Gastrocnemius medialis (tissue), 4 donors: ENCODE measurements around the gene KIDINS220. TPM values are rescaled to one million over a fixed set of nuclear protein-coding genes. Genes with fewer than 3 reads are reported as not detected.

Source experiments
- ATAC-seq, 2 donors: fragments of 150-250 bp; one replicate each; pipeline ENCODE4 v1.9.1; 2016
- DNase-seq, 2 donors: peaks; one replicate each; pipeline ENCODE4 v3.0.0-alpha.2; 2019
- H3K27ac ChIP-seq, 4 donors: fragments of 200-600 bp; sonication (generic); 1 replicate in 1 of 4; 2 replicates in 3 of 4; pipeline ENCODE4 v1.5.1; 2016 to 2018; ENCODE audit warnings: mild to moderate bottlenecking in 2 of 4, moderate library complexity in 1 of 4
- H3K27me3 ChIP-seq, 3 donors: fragments of 200-600 bp; sonication (generic) in 2 of 3; 1 replicate in 1 of 3; 2 replicates in 2 of 3; pipeline versions ENCODE4 v1.5.1 to v1.6.0; 2016 to 2019; ENCODE audit warnings: mild to moderate bottlenecking in 1 of 3, moderate library complexity in 1 of 3
- H3K36me3 ChIP-seq, 2 donors: fragments of 200-600 bp; sonication (generic) in 1 of 2; one replicate each; pipeline ENCODE4 v1.5.1; 2017 to 2018
- H3K4me1 ChIP-seq, 2 donors: fragments of 200-600 bp; sonication (generic) in 1 of 2; one replicate each; pipeline ENCODE4 v1.5.1; 2016 to 2017; ENCODE audit warnings: mild to moderate bottlenecking in 2 of 2
- H3K4me3 ChIP-seq, 4 donors: fragments of 200-600 bp; sonication (generic) in 3 of 4; 1 replicate in 1 of 4; 2 replicates in 3 of 4; pipeline ENCODE4 v1.5.1; 2016 to 2019; ENCODE audit warnings: mild to moderate bottlenecking in 2 of 4
- H3K9me3 ChIP-seq, 3 donors: fragments of 200-600 bp; sonication (generic) in 2 of 3; 1 replicate in 1 of 3; 2 replicates in 2 of 3; pipeline ENCODE4 v1.5.1; 2016 to 2019
- POLR2A ChIP-seq, 2 donors: fragments of 450-650 bp; IDR thresholded peaks; one replicate each; pipeline ENCODE4 v1.6.1; 2017; ENCODE audit warnings: antibody characterized with exemption in 2 of 2, mild to moderate bottlenecking in 2 of 2, moderate library complexity in 2 of 2
- in situ Hi-C, 4 donors: fragments of 200-750 bp; cut with MboI; loops; one replicate each; pipeline versions ENCODE4 v1.15.0 to v1.8.0; 2017; ENCODE audit warnings: low sequenced_read_pairs in 4 of 4
- intact Hi-C: fragments of 100-400 bp; cut with DNase I; formaldehyde crosslinking; loops from one replicate; pipeline ENCODE4 v1.15.1; 2023; ENCODE audit warnings: low total_unique reads
- total RNA-seq, 4 donors: library from RNA; depleted of rRNA; stranded (reverse); fragments of >200 nt; gene quantifications; one replicate each; pipeline versions ENCODE4 v1.1.0 to v1.2.3, GENCODE V29; 2016
- TF ChIP-seq, protein P1 (sequence below), 5 experiments: fragments of 450-650 bp in 3 of 5; fragments of 200-600 bp in 2 of 5; sonication (generic) in 2 of 5; IDR thresholded peaks in 4 of 5; conservative IDR thresholded peaks in 1 of 5; 1 replicate in 4 of 5; 2 replicates in 1 of 5; pipeline ENCODE4 v1.5.1; 2016 to 2019; ENCODE audit warnings: antibody characterized with exemption in 5 of 5, mild to moderate bottlenecking in 3 of 5, moderate library complexity in 3 of 5

KIDINS220 gene
- total RNA-seq, 4 donors from 2014 or later: 57.8 to 78.9 (median 59.1) TPM

- Histone ChIP-seq H3K36me3 (peaks cover 0 to 46% of the 10 kb centered on the region in 2 donors), H3K4me1 (peaks cover 28 to 31% of the 10 kb centered on the region in 2 donors), H3K9me3 (no peaks in the 10 kb centered on the region), H3K27me3 (no peaks in the 10 kb centered on the region), H3K4me3 (no peak overlapping the region), H3K27ac (peak overlapping the region; percentile 22 to 82 (median 58))
- ATAC-seq (no peak), DNase-seq (no peak)
- in situ Hi-C loops: no loop called here
- intact Hi-C loops: loop anchor here (5.0 kb wide), 1 partner anchor 805 kb away; no protein-coding TSS in a partner anchor
- TF ChIP-seq POLR2A (IDR thresholded peaks at IDR 0.05): no peak
- TF ChIP-seq, protein P1, sequence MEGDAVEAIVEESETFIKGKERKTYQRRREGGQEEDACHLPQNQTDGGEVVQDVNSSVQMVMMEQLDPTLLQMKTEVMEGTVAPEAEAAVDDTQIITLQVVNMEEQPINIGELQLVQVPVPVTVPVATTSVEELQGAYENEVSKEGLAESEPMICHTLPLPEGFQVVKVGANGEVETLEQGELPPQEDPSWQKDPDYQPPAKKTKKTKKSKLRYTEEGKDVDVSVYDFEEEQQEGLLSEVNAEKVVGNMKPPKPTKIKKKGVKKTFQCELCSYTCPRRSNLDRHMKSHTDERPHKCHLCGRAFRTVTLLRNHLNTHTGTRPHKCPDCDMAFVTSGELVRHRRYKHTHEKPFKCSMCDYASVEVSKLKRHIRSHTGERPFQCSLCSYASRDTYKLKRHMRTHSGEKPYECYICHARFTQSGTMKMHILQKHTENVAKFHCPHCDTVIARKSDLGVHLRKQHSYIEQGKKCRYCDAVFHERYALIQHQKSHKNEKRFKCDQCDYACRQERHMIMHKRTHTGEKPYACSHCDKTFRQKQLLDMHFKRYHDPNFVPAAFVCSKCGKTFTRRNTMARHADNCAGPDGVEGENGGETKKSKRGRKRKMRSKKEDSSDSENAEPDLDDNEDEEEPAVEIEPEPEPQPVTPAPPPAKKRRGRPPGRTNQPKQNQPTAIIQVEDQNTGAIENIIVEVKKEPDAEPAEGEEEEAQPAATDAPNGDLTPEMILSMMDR (IDR thresholded peaks at IDR 0.05 in 4 of 5, conservative IDR thresholded peaks at IDR 0.05 in 1 of 5): no peak
Measured at GRCh38 chr2:8806885-8807704, 30.3 kb downstream of the KIDINS220 start.

- peaks cover 0 to 46% of the 10 kb centered on the region in 2 donors for H3K36me3 ChIP-seq
- peaks cover 28 to 31% of the 10 kb centered on the region in 2 donors for H3K4me1 ChIP-seq
- no peaks in the 10 kb centered on the region for H3K9me3 ChIP-seq
- in situ Hi-C loops (no loop called here), intact Hi-C loops (loop anchor here (2.0 to 5.0 kb wide), 2 partner anchors 127 to 803 kb away; no protein-coding TSS in a partner anchor)
- H3K27me3 ChIP-seq: no peaks in the 10 kb centered on the region
- H3K27ac ChIP-seq: peak overlapping the region; percentile 82 to 90 (median 88)
- DNase-seq (no peak), ATAC-seq (no peak)
- no peak overlapping the region for H3K4me3 ChIP-seq
- TF ChIP-seq POLR2A (IDR thresholded peaks at IDR 0.05): no peak
- TF ChIP-seq, protein P1 (IDR thresholded peaks at IDR 0.05 in 4 of 5, conservative IDR thresholded peaks at IDR 0.05 in 1 of 5): no peak
Measured at GRCh38 chr2:8805278-8806210, 31.9 kb downstream of the KIDINS220 start.

DNA sequence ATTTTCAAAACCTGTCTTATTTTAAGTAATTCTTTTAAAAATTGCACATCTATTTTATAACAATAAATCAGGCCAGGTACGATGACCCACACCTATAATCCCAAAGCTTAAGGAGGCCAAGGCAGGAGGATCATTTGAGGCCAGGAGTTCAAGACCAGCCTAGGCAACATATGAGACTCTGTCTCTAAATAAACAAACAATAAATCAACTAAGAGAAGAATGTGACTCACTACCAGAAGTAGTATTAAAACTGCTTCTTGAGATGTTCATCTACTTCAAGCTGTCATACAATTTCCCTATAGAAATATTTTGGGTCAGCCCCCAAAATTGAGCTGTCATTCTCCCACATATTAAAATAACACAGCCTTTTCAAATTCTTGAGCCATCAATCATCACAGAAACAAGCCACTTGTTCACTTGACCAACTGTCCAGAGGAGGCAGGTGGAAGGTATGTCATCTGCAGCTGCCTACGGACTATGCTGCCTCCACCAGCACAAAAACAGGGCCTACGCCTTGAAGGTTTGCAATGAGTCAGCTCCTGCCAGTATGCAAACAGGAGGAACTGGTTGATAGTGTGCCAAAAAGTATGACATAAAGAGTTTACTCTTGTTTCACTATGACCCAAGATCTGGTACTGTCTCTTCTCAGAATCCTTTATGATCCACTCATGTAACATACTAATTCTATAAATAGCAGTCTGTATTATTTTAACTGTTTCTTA, 33.6 kb downstream of the KIDINS220 start:
- intact Hi-C loops (loop anchor here (1.0 to 2.0 kb wide), 3 partner anchors 9 to 125 kb away; no protein-coding TSS in a partner anchor), in situ Hi-C loops (no loop called here)
- TF ChIP-seq, protein P1 (IDR thresholded peaks at IDR 0.05 in 4 of 5, conservative IDR thresholded peaks at IDR 0.05 in 1 of 5): peak in 3 of 5 experiments; percentile 11 to 31 (median 28)
- TF ChIP-seq POLR2A (IDR thresholded peaks at IDR 0.05): no peak
- H3K9me3 ChIP-seq: no peaks in the 10 kb centered on the region
- peaks cover 0 to 48% of the 10 kb centered on the region in 2 donors for H3K36me3 ChIP-seq
- H3K27ac ChIP-seq: peak overlapping the region; percentile 82 to 90 (median 88)
- peaks cover 28 to 31% of the 10 kb centered on the region in 2 donors for H3K4me1 ChIP-seq
- ATAC-seq (peak; percentile 98), DNase-seq (peak; percentile 84 to 92)
- H3K27me3 ChIP-seq: no peaks in the 10 kb centered on the region
- no peak overlapping the region for H3K4me3 ChIP-seq

- no peak overlapping the region for H3K4me3 ChIP-seq
- peaks cover 0 to 51% of the 10 kb centered on the region in 2 donors for H3K36me3 ChIP-seq
- intact Hi-C loops: loop anchor here (1.0 kb wide), 1 partner anchor 7 kb away; no protein-coding TSS in a partner anchor
- ATAC-seq (no peak), DNase-seq (no peak)
- no peaks in the 10 kb centered on the region for H3K9me3 ChIP-seq
- TF ChIP-seq POLR2A (IDR thresholded peaks at IDR 0.05): no peak
- TF ChIP-seq, protein P1 (IDR thresholded peaks at IDR 0.05 in 4 of 5, conservative IDR thresholded peaks at IDR 0.05 in 1 of 5): no peak
- in situ Hi-C loops: no loop called here
- H3K27me3 ChIP-seq: no peaks in the 10 kb centered on the region
- peaks cover 26 to 31% of the 10 kb centered on the region in 2 donors for H3K4me1 ChIP-seq
- peak overlapping the region; percentile 82 to 90 (median 88) for H3K27ac ChIP-seq
Measured at GRCh38 chr2:8802741-8803140, 34.7 kb downstream of the KIDINS220 start.
